ENCODE measurements around the gene ST6GALNAC5. TPM values are rescaled to one million over a fixed set of nuclear protein-coding genes. Genes with fewer than 3 reads are reported as not detected.
"Not testable (repeated sequence)": the region's sequence is repeated elsewhere in the genome, so short reads cannot be mapped to it uniquely, and the experiment has no call there.

ST6GALNAC5 gene
- total RNA-seq, 1 experiment from 2014 or later = 0.32 TPM

GRCh38 chr1:76933847-76934815, 66.9 kb downstream of the ST6GALNAC5 start:
- no peak for DNase-seq (ENCODE audit: extremely low read depth, low read depth)

- no peak for DNase-seq (ENCODE audit: extremely low read depth, low read depth)
Observed at GRCh38 chr1:76938304-76938703, 71.0 kb downstream of the ST6GALNAC5 start.

- no peak for DNase-seq (ENCODE audit: extremely low read depth, low read depth)
Observed at GRCh38 chr1:76939050-76939816, 72.0 kb downstream of the ST6GALNAC5 start.

GRCh38 chr1:76939817-76940216, 72.5 kb downstream of the ST6GALNAC5 start:
- no peak for DNase-seq (ENCODE audit: extremely low read depth, low read depth)

GRCh38 chr1:76940571-76941335, 73.5 kb downstream of the ST6GALNAC5 start:
- no peak for DNase-seq (ENCODE audit: extremely low read depth, low read depth)

- DNase-seq (ENCODE audit: extremely low read depth, low read depth) = no peak
Observed at GRCh38 chr1:76942549-76942948, 75.3 kb downstream of the ST6GALNAC5 start.

- no peak for DNase-seq (ENCODE audit: extremely low read depth, low read depth)
Observed at GRCh38 chr1:76944942-76945341, 77.7 kb downstream of the ST6GALNAC5 start.

GRCh38 chr1:76948846-76949245, 81.6 kb downstream of the ST6GALNAC5 start:
- DNase-seq (ENCODE audit: extremely low read depth, low read depth) = no peak

GRCh38 chr1:76949503-76949902, 82.2 kb downstream of the ST6GALNAC5 start:
- no peak for DNase-seq (ENCODE audit: extremely low read depth, low read depth)

- DNase-seq (ENCODE audit: extremely low read depth, low read depth) = no peak
Observed at GRCh38 chr1:76950306-76950705, 83.0 kb downstream of the ST6GALNAC5 start.

- no peak for DNase-seq (ENCODE audit: extremely low read depth, low read depth)
Observed at GRCh38 chr1:76951153-76951552, 83.9 kb downstream of the ST6GALNAC5 start.

GRCh38 chr1:76955652-76956051, 88.4 kb downstream of the ST6GALNAC5 start:
- DNase-seq (ENCODE audit: extremely low read depth, low read depth) = no peak

- no peak for DNase-seq (ENCODE audit: extremely low read depth, low read depth)
Observed at GRCh38 chr1:76957961-76958360, 90.7 kb downstream of the ST6GALNAC5 start.

- no peak for DNase-seq (ENCODE audit: extremely low read depth, low read depth)
Observed at GRCh38 chr1:76958828-76959227, 91.5 kb downstream of the ST6GALNAC5 start.

- no peak for DNase-seq (ENCODE audit: extremely low read depth, low read depth)
Observed at GRCh38 chr1:76959556-76959955, 92.3 kb downstream of the ST6GALNAC5 start.

- DNase-seq (ENCODE audit: extremely low read depth, low read depth) = no peak
Observed at GRCh38 chr1:76961181-76961819, 94.0 kb downstream of the ST6GALNAC5 start.

GRCh38 chr1:76961820-76962207, 94.5 kb downstream of the ST6GALNAC5 start:
- DNase-seq (ENCODE audit: extremely low read depth, low read depth) = no peak

- not testable (repeated sequence) for DNase-seq (ENCODE audit: extremely low read depth, low read depth)
Observed at GRCh38 chr1:76981267-76981666, 114.0 kb downstream of the ST6GALNAC5 start.

GRCh38 chr1:76989976-76990375, 122.7 kb downstream of the ST6GALNAC5 start:
- no peak for DNase-seq (ENCODE audit: extremely low read depth, low read depth)

GRCh38 chr1:76993036-76993435, 125.8 kb downstream of the ST6GALNAC5 start:
- DNase-seq (ENCODE audit: extremely low read depth, low read depth) = no peak

Measured in NCI-H460 (cell line).